Stimulated activated CD4-positive, alpha-beta T cell treated with anti-CD3 and anti-CD28 coated beads, Interleukin-1b, Interleukin-23, amount 100 ng/mL, for 1 hour (primary cell): ENCODE data around the gene PSMB5.
A peak's percentile ranks its signal among the peaks of the same experiment; 100 is the strongest.
"Not testable (repeated sequence)": the region's sequence is repeated elsewhere in the genome, so short reads cannot be mapped to it uniquely, and the experiment has no call there.

Experiments used
- DNase-seq, 2 donors: peaks; one replicate each; pipeline ENCODE4 v3.0.0-alpha.2; 2020; ENCODE audit warnings: low read depth in 2 of 2

Gene PSMB5

GRCh38 chr14:23015618-23016017, 19.1 kb downstream of the PSMB5 start:
- no peak for DNase-seq

DNA sequence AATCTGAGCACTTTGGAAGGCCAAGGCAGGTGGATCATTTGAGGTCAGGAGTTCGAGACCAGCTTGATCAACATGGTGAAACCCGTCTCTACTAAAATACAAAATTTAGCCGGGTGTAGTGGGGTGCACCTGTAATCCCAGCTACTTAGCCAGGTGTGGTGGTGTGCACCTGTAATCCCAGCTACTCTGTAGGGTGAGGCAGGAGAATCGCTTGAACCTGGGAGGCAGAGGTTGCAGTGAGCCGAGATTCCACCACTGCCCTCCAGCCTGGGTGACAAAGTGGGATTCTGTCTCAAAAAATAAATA, 21.0 kb downstream of the PSMB5 start:
- DNase-seq, result not testable (repeated sequence)

DNA sequence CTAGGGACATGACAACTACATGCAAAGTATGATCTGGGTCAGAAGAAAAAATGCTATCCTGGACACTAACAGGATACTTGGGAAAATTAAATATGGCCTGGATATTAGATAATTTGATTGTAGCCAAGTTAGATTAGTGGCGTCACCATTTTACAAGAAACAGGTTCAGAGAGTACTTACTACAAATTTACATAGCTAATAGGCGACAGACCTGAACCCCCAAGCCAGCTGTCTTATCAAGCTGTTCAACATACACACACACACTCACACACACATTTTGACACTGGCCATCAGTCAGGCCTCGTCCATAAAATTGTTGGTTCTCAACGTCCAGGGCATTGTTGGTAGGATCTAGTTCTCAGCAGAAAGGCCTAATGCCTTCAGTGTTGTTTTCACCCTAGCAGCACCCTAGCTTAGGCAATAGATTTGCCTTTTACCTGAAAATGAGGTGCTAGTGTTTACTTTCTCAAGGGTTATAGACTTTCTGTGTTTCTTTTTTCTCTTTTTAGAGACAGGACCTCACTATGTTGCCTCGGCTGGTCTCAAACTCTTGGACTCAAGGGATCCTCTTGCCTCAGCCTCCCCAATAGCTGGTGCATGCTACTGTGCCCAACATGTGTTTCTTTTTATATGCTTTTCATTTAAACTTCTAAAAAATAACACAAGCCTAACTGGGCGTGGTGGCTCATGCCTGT, 21.5 kb downstream of the PSMB5 start:
- DNase-seq, result no peak

GRCh38 chr14:23009939-23010726, 24.6 kb downstream of the PSMB5 start, which contains the start of gene C14orf93:
TSS of gene C14orf93 (minus strand) at chr14:23010143. CDS start at chr14:22999023, 11,120 bp downstream.
- DNase-seq, result peak; percentile 57 to 74

DNA sequence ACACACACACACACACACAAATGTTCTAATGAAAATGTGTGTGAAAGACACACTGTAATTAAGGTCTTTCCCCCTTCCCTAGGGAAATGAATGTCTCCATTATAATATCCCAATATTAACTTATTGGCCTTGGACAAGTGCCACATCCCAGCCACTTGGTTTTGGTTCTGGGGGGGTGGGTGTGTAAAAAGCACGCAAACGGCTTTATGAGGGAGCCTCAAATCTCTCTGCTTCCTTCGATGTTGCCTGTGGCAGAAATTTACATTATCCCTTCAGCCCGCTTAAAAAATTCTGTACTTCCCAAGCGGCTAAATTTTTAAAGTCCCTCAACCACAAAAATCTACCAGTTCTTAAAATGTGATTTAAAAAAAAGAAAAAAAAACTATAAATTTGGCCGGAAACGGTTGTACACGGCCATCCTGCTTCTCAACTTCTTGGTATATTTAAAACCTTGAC, 25.2 kb downstream of the PSMB5 start:
- DNase-seq, result no peak

DNA sequence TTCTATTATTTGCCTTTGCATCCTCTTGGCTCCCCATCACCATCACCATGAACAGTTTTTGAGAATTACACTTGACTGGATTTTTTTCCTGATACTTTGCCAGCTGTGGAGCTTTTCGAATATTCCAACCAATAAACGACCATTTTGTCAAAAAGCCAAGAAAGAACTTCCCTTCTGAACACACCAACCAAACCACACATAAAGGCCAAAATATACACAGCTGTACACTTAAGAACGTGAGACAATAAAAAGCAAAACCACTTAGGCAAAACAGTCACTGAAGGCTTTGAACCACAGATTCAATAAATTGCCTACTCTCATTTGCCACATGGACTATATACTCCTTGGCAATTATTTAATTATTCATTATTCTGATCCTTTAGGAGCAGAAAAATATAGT, 25.9 kb downstream of the PSMB5 start:
- no peak for DNase-seq

DNA sequence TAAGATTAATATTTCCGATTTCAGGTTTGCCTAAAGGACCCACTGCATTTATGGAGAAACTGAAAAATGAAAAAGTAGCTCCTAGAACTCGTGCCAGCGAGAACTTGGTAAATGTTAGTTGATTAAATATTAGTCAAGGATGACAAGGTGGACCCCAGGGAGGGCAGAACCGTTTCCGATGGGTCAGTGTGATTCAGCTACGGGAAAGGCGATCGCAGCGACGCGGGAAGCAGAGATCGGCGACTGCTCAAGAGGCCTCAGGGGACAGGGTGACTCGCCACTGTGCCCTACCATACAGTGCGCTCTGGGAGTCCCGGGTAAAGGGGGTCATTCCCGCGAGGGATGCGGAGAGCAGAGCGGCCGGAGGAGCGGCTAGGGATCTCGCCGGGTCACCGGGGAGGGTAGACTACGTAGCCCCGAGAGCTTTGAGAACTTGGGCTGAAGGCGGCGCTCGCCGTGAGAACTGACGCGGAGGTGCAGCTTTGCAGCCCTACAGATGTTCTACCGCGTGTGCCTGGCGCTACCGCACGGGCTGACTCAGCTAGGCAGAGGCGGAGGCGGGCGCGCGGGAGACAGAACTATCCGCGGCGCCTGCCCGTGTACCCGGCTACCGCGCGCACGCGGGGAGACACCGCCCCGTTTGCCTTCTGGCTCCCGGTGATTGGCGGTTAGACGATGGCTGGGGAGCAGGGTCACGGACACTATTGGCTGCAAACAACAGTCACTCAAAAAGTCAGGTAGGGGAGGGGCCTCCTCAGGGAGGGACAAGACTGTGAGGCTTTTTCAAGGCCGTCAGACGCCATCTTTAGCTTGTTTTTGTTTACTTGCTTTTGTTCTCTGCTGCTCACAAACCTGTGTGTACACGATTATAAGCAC, 27.9 kb downstream of the PSMB5 start:
- DNase-seq, result peak; percentile 87 to 94

DNA sequence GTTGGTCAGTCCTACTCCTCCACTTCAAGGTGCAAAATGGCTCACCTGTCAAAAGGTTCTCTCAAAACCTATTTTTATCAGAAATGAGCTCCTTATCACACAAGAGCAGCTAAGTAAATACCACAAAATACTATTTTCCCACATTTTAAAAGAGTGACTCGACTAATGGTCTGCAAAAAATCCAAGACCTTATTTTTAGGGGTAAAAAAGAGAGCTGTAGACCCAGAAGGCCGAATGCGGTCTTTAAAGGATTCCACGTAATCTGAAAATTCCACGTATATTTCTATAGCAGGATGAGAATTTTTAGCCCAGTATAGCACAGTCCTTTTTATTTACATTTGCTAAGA, 28.5 kb downstream of the PSMB5 start:
- DNase-seq, result no peak

GRCh38 chr14:23005451-23006187, 29.1 kb downstream of the PSMB5 start:
- DNase-seq, result no peak

DNA sequence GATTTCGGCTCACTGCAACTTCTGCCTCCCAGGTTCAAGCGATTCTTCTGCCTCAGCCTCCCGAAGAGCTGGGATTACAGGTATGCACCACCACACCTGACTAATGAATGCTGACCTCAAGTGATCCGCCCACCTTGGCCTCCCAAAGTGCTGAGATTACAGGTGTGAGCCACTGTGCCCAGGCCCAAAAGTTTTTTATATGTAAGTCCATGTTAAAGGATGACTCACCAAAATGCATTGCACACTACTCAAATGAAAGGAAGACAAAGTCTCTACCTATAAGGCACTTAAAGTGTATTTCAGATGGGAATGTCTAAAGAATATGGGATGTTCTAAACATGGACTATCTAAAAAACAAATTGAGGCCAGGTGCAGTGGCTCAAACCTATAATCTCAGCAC, 30.4 kb downstream of the PSMB5 start:
- not testable (repeated sequence) for DNase-seq

- no peak for DNase-seq
Measured at GRCh38 chr14:23002592-23002991, 32.1 kb downstream of the PSMB5 start.

- no peak for DNase-seq
Measured at GRCh38 chr14:23000860-23001259, 33.8 kb downstream of the PSMB5 start.

DNA sequence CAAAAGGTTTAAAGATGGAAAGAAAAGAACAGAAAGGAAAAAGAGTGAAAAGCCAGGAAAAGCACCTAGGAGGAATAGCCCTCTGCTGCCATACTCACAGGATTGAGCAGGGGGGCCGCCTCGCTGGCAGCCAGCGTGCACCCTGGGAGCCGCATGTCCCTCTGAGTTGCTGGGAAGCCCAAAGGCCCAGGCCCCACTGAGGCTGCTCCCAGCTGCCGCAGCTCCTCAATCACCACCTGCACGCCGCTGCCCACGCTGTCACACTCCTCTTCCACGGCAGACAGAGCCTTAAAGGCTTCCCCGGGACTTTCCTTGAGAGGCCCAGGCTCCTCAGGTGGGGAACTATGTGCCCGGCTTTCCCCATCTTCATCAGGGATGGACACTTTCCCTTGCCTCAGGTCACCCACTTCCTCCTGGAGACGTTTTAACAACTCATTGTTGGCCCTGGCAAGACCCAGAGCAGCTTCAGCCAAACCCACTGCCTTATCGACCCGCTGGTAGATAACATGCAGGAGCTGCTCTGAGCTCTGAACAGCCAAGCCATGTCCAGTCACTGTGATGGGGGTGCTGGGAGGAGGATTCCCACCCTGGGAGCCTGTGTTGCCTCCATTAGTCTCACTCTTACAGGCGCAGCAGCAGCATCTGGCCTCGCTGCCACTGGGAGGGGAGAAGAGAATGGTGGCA, 36.2 kb downstream of the PSMB5 start:
- no peak for DNase-seq

GRCh38 chr14:22997676-22998323, 36.9 kb downstream of the PSMB5 start:
- no peak for DNase-seq

DNA sequence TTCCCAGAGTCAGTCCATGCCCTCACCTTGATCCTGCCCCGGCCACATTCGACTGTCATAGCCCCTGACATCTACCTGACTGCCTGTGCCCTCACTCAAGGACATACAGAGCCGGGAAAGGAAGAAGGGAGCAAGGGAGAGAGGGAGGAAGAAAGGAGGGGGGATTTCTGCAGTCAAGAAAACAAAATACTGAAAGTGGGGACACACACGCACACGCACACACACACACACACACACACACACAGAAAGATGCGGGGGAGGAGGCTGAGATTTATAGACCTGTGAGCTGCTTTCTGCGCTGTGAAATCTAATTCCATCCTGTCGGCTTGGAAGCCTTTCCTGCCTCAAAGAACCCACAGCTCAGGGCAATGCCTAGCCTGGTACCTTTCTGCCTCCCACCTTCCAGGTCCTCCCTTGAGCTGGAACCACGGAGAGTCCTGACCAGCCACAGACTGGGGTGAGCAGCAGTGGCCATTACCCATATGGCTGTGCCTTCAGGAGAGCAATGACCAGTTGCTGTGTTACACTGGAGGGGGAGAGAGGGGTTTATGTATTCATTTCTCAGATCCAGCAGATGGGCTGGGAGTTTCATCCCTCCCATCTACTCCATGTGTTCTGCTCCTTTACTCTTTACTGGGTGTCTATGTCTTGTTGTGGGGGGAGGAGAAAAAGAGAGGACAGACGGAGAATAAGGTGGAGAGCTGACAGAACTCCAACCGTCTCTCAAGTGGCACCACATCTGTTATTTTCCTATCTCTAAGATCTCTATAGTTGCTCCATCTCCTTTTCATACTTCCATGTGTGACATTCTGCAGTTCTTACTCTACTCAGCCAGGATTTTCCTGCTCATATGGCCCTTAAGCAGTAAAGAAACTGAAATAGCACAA, 37.7 kb downstream of the PSMB5 start:
- DNase-seq, result no peak

DNA sequence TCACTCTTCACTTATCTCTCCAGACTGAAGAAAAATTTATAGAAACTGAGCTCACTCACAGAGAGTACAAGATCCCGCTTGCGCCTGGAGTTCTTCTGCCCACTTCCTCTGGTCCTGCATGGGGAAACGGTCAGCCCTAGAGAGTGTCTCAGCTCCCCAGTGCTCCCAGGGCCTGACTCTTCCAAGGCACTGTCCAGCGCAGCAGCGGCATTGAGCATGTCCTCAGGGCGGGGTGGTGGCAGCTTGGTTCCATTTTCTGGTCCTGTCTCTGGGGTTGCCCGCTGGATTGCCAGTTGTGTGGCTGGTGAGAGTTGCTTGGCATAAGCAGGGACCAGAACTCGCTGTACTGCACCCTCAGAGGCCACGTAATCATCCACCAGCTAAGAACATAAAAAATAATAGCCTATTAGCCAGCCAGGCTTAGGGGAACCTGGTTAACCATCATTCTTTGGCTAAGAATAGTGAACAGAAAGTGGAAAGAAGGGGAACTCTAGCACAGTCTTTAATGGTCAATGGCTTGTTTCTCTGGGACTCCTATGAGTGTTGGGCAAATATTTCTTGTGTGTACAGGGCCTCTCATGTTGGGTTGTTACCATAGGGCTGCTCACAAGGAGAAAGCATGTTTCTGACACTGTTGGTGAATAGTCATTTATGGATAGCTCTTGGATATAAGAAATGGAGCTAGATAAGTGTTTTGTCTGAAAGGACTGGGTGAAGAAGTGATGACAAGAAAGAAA, 38.6 kb downstream of the PSMB5 start:
- no peak for DNase-seq

GRCh38 chr14:22994762-22995275, 39.9 kb downstream of the PSMB5 start:
- DNase-seq, result no peak

DNA sequence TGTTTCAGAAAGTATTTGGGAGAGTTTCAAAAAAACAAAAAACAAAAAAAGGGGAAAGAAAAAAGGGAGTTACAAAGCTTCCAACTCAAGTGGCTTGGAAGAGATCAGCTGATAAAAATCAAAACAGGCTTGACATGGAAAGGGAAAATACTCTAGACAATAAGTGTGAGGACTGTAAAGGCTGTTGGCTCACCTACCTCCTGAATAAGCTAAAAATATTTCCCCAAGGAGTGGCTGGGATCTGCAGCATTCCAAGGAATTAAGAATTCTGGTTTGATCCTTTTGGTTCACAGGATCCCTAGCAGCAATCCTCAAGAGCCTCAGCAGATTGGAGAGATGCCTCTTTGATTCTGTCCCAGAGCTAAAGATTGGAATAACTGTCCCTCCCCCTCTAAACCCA, 41.2 kb downstream of the PSMB5 start:
- no peak for DNase-seq

- no peak for DNase-seq
Measured at GRCh38 chr14:22991852-22992251, 42.8 kb downstream of the PSMB5 start.
